ENCODE data around the gene KIF1A. TPM values are rescaled to one million over a fixed set of nuclear protein-coding genes. Genes with fewer than 3 reads are reported as not detected.
"Not testable (repeated sequence)": the region's sequence is repeated elsewhere in the genome, so short reads cannot be mapped to it uniquely, and the experiment has no call there.

KIF1A gene
- total RNA-seq, 4 donors from 2014 or later = 1.2 to 6.9 (median 4.1) TPM

- Histone ChIP-seq H3K27me3 (no peaks in the 10 kb centered on the region), H3K27ac (no peak overlapping the region), H3K36me3 (no peaks in the 10 kb centered on the region), H3K4me1 (no peaks in the 10 kb centered on the region), H3K9me3 (no peaks in the 10 kb centered on the region), H3K4me3 (replicated peaks in 1 of 3) (no peak overlapping the region)
- intact Hi-C loops (cut with DNase I) = loop anchor here (10.0 kb wide), 2 partner anchors 109 to 199 kb away; no protein-coding TSS in a partner anchor
- 62 to 71% methylated on average over 15 to 17 of the region's 18 CpGs for whole genome bisulfite sequencing, 2 donors
- no peak for TF ChIP-seq CTCF (IDR thresholded peaks at IDR 0.05)
- no peak for TF ChIP-seq POLR2A (IDR thresholded peaks at IDR 0.05)
- DNase-seq = no peak
Measured at GRCh38 chr2:240703417-240704341, 116.3 kb downstream of the KIF1A start.

GRCh38 chr2:240702640-240703011 lies 117.4 kb downstream of the KIF1A start:
- Histone ChIP-seq H3K27ac (no peak overlapping the region), H3K36me3 (no peaks in the 10 kb centered on the region), H3K4me1 (no peaks in the 10 kb centered on the region), H3K9me3 (no peaks in the 10 kb centered on the region), H3K27me3 (no peaks in the 10 kb centered on the region), H3K4me3 (replicated peaks in 1 of 3) (no peak overlapping the region)
- intact Hi-C loops (cut with DNase I) = loop anchor here (10.0 kb wide), 2 partner anchors 108 to 198 kb away; no protein-coding TSS in a partner anchor
- DNase-seq = no peak
- TF ChIP-seq CTCF (IDR thresholded peaks at IDR 0.05) (no peak), POLR2A (IDR thresholded peaks at IDR 0.05) (no peak)
- WGBS, 2 donors = 83 to 85% methylated on average over 9 of the region's 9 CpGs

GRCh38 chr2:240701736-240702639 lies 118.0 kb downstream of the KIF1A start:
- DNase-seq = no peak
- no peak overlapping the region for H3K27ac ChIP-seq
- 89 to 90% methylated on average over 20 to 24 of the region's 30 CpGs for WGBS, 2 donors
- no peaks in the 10 kb centered on the region for H3K9me3 ChIP-seq
- TF ChIP-seq POLR2A (IDR thresholded peaks at IDR 0.05) = no peak
- no peak for TF ChIP-seq CTCF (IDR thresholded peaks at IDR 0.05)
- H3K36me3 ChIP-seq = no peaks in the 10 kb centered on the region
- H3K4me1 ChIP-seq = no peaks in the 10 kb centered on the region
- no peak overlapping the region for H3K4me3 ChIP-seq (replicated peaks in 1 of 3)
- intact Hi-C loops (cut with DNase I) = loop anchor here (10.0 kb wide), 2 partner anchors 107 to 197 kb away; no protein-coding TSS in a partner anchor
- no peaks in the 10 kb centered on the region for H3K27me3 ChIP-seq

- H3K27ac ChIP-seq = no peak overlapping the region
- H3K4me3 ChIP-seq (replicated peaks in 1 of 3) = no peak overlapping the region
- intact Hi-C loops (cut with DNase I) = loop anchor here (10.0 kb wide), 2 partner anchors 106 to 196 kb away; no protein-coding TSS in a partner anchor
- DNase-seq = no peak
- WGBS, 2 donors = 89 to 96% methylated on average over 27 of the region's 67 CpGs
- TF ChIP-seq POLR2A (IDR thresholded peaks at IDR 0.05) (no peak), CTCF (IDR thresholded peaks at IDR 0.05) (no peak)
- H3K9me3 ChIP-seq = no peaks in the 10 kb centered on the region
- H3K36me3 ChIP-seq = no peaks in the 10 kb centered on the region
- H3K27me3 ChIP-seq = no peaks in the 10 kb centered on the region
- H3K4me1 ChIP-seq = no peaks in the 10 kb centered on the region
Measured at GRCh38 chr2:240701091-240701735, 118.8 kb downstream of the KIF1A start.

GRCh38 chr2:240700616-240701015 lies 119.4 kb downstream of the KIF1A start:
- not testable (repeated sequence) for H3K27me3 ChIP-seq; H3K9me3 ChIP-seq; DNase-seq; H3K4me1 ChIP-seq; H3K36me3 ChIP-seq; H3K4me3 ChIP-seq (replicated peaks in 1 of 3); H3K27ac ChIP-seq
- intact Hi-C loops (cut with DNase I) = loop anchor here (10.0 kb wide), 2 partner anchors 106 to 196 kb away; no protein-coding TSS in a partner anchor
- 68 to 73% methylated on average over 17 to 19 of the region's 21 CpGs for WGBS, 2 donors

GRCh38 chr2:240699835-240700234 lies 120.2 kb downstream of the KIF1A start:
- H3K4me3 ChIP-seq (replicated peaks in 1 of 3); H3K27me3 ChIP-seq; H3K36me3 ChIP-seq; H3K4me1 ChIP-seq; H3K9me3 ChIP-seq; DNase-seq; H3K27ac ChIP-seq: not testable (repeated sequence)
- 20% methylated on average over 1 of the region's 8 CpGs; no CpG with 5 or more reads in 1 of the 2 donors for WGBS, 2 donors
- intact Hi-C loops (cut with DNase I) = loop anchor here (10.0 kb wide), 2 partner anchors 105 to 195 kb away; no protein-coding TSS in a partner anchor

- intact Hi-C loops (cut with DNase I); H3K4me1 ChIP-seq; H3K4me3 ChIP-seq (replicated peaks in 1 of 3); DNase-seq; H3K27ac ChIP-seq; H3K9me3 ChIP-seq; H3K27me3 ChIP-seq; H3K36me3 ChIP-seq: not testable (repeated sequence)
- WGBS, 2 donors = 48 to 53% methylated on average over 2 to 4 of the region's 33 CpGs
Measured at GRCh38 chr2:240698852-240699561, 121.0 kb downstream of the KIF1A start.
